HepG2 (cell line): ENCODE data around the gene ZSWIM9. TPM values are rescaled to one million over a fixed set of nuclear protein-coding genes. Genes with fewer than 3 reads are reported as not detected.

Experiments
- AKAP8 ChIP-seq: sonication (generic); formaldehyde crosslinking; IDR thresholded peaks from 2 replicates; pipeline ENCODE4 v1.5.1; 2020; ENCODE audit warnings: mild to moderate bottlenecking, missing genetic modification reagents
- DMAP1 ChIP-seq: IDR thresholded peaks from 2 replicates; pipeline ENCODE4 v1.6.1; 2016
- ETV6 ChIP-seq: sonication (generic); formaldehyde crosslinking; conservative IDR thresholded peaks from 2 replicates; pipeline ENCODE4 v1.4.0; 2020; ENCODE audit warnings: missing genetic modification reagents
- FOXO1 ChIP-seq: sonication (generic); formaldehyde crosslinking; IDR thresholded peaks from 2 replicates; pipeline ENCODE4 v1.4.0; 2020; ENCODE audit warnings: missing genetic modification reagents
- HOXA3 ChIP-seq: sonication (generic); formaldehyde crosslinking; IDR thresholded peaks from 2 replicates; pipeline ENCODE4 v1.5.0; 2020; ENCODE audit warnings: missing genetic modification reagents
- KLF12 ChIP-seq: sonication (generic); formaldehyde crosslinking; IDR thresholded peaks from 2 replicates; pipeline ENCODE4 v1.4.0; 2020; ENCODE audit warnings: missing genetic modification reagents, borderline replicate concordance
- KLF15 ChIP-seq: sonication (generic); formaldehyde crosslinking; IDR thresholded peaks from 2 replicates; pipeline ENCODE4 v1.8.1; 2023; ENCODE audit warnings: borderline replicate concordance, mild to moderate bottlenecking, inconsistent platforms, missing genetic modification reagents, mixed read lengths
- KLF16 ChIP-seq, 2 experiments: sonication (generic) in 1 of 2; formaldehyde crosslinking in 1 of 2; IDR thresholded peaks; 2 replicates each; pipeline versions ENCODE4 v1.6.1 to v1.8.0; 2016 to 2023; ENCODE audit warnings: missing genetic modification reagents in 2 of 2, missing compliant biosample characterization in 1 of 2
- MXI1 ChIP-seq: IDR thresholded peaks from 3 replicates; pipeline ENCODE4 v1.6.1; 2012; ENCODE audit warnings: low read depth, low read length, inconsistent platforms, borderline replicate concordance
- NFYB ChIP-seq: sonication (generic); formaldehyde crosslinking; IDR thresholded peaks from 2 replicates; pipeline ENCODE4 v1.4.0; 2020; ENCODE audit warnings: missing genetic modification reagents
- RFXANK ChIP-seq: IDR thresholded peaks from 2 replicates; pipeline ENCODE4 v1.6.1; 2016
- RNF2 ChIP-seq: fragments of 450-650 bp; conservative IDR thresholded peaks from 2 replicates; pipeline ENCODE4 v1.6.1; 2016; ENCODE audit warnings: low read depth
- SAP130 ChIP-seq: IDR thresholded peaks from 2 replicates; pipeline ENCODE4 v1.6.1; 2016; ENCODE audit warnings: low read depth
- SIN3B ChIP-seq: fragments of 150-350 bp; IDR thresholded peaks from 2 replicates; pipeline ENCODE4 v1.6.1; 2014; ENCODE audit warnings: low read length
- TCF7 ChIP-seq: sonication (generic); IDR thresholded peaks from 2 replicates; pipeline ENCODE4 v1.6.1; 2016; ENCODE audit warnings: antibody characterized with exemption, low read depth
- ZMAT3 ChIP-seq: sonication (generic); formaldehyde crosslinking; conservative IDR thresholded peaks from 2 replicates; pipeline ENCODE4 v1.7.0; 2021; ENCODE audit warnings: missing genetic modification reagents
- ZNF224 ChIP-seq: sonication (generic); formaldehyde crosslinking; IDR thresholded peaks from 2 replicates; pipeline ENCODE4 v1.5.0; 2020; ENCODE audit warnings: mild to moderate bottlenecking, missing genetic modification reagents
- ZSCAN20 ChIP-seq: sonication (generic); formaldehyde crosslinking; IDR thresholded peaks from 2 replicates; pipeline ENCODE4 v1.4.0; 2020; ENCODE audit warnings: missing genetic modification reagents, mild to moderate bottlenecking, borderline replicate concordance
- polyA plus RNA-seq, 8 experiments: library from polyadenylated mRNA; depleted of rRNA in 3 of 8; stranded (reverse) in 7 of 8; unstranded in 1 of 8; fragments of >200 nt; fragmentation: Illumina TruSeq in 4 of 8; extraction: Trizol in 4 of 8; gene quantifications; 2 replicates each; pipeline versions ENCODE4 v1.2.1 to v1.2.3, GENCODE V29; 2011 to 2016; ENCODE audit warnings: low read depth in 4 of 8, missing spikeins in 1 of 8, mixed read lengths in 1 of 8; ENCODE audit not compliant: insufficient read depth in 1 of 8
- total RNA-seq, 5 experiments: library from RNA; depleted of rRNA; stranded (reverse); fragments of >200 nt; fragmentation: Illumina TruSeq; extraction: Trizol; gene quantifications; 2 replicates each; pipeline ENCODE4 v1.2.3, GENCODE V29; 2016; ENCODE audit warnings: low read depth in 1 of 5
- TF ChIP-seq, protein P1 (sequence below), 2 experiments: sonication (generic) in 1 of 2; formaldehyde crosslinking in 1 of 2; IDR thresholded peaks; 2 replicates each; pipeline versions ENCODE4 v1.4.0 to v1.6.1; 2016 to 2020; ENCODE audit warnings: borderline replicate concordance in 1 of 2, low read depth in 1 of 2, mild to moderate bottlenecking in 1 of 2, missing genetic modification reagents in 1 of 2
- TF ChIP-seq, protein P2 (sequence below): sonication (generic); formaldehyde crosslinking; IDR thresholded peaks from 2 replicates; pipeline ENCODE4 v1.8.1; 2023; ENCODE audit warnings: mild to moderate bottlenecking, moderate library complexity, missing genetic modification reagents
- TF ChIP-seq, protein P3 (sequence below): IDR thresholded peaks from 2 replicates; pipeline ENCODE4 v1.6.1; 2016; ENCODE audit warnings: missing compliant biosample characterization, missing genetic modification reagents, borderline replicate concordance
- TF ChIP-seq, protein P4 (sequence below): sonication (generic); formaldehyde crosslinking; IDR thresholded peaks from 2 replicates; pipeline ENCODE4 v1.4.0; 2020; ENCODE audit warnings: missing genetic modification reagents

The ZSWIM9 gene
- total and polyA plus RNA-seq, 2 of the 13 experiments (the other 11 are each of a cell fraction or from before 2014, with no cell fraction given): 0.18 to 1.1 TPM

DNA sequence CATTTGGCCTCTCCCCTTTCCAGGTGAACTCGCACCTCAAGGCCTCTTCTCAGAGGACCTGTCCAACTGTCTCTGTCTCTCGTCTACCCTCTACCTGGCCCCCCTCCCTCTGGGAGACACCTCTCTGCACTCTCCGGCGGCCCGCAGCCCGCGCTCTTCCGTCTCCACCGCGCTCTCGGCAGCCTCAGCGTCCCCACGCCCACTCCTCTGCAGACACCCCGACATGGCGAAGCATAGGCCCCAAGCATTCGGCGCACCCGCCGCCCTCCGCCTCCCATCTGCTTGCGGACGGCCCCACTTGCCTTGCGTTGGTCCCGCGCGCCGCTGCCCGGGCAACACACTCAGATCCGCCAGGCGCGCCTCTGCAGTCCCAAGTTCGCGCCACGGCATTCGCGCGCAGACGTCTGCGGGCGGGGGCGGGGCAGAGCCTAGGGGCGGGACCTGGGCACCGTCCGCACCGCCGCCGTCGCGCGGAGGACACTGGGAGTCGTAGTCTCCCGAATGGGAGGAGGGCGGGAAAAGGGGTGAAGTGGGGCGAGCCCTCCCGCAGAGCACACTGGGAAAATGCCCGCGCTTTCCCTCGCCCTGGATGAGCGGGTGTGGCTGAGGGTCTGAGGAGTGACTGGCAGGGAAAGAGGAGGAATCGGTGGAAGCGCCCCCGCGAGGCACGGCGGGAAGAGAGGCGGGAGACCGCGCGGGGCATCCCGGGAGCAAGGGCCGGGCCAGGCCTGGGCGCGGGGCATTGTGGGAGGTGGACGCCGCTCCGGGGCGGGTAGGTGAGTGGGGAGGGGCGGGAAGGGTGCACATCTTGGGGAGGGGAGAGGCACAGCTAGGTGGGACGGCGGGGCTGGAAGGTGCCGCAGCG, at the start of gene ZSWIM9, which contains the start of gene LIG1 (continued):
- peak; percentile 69; the same call in 1 of the 2 replicates for TF ChIP-seq KLF15 (CRISPR knock-in tag)
- TF ChIP-seq, protein P1, sequence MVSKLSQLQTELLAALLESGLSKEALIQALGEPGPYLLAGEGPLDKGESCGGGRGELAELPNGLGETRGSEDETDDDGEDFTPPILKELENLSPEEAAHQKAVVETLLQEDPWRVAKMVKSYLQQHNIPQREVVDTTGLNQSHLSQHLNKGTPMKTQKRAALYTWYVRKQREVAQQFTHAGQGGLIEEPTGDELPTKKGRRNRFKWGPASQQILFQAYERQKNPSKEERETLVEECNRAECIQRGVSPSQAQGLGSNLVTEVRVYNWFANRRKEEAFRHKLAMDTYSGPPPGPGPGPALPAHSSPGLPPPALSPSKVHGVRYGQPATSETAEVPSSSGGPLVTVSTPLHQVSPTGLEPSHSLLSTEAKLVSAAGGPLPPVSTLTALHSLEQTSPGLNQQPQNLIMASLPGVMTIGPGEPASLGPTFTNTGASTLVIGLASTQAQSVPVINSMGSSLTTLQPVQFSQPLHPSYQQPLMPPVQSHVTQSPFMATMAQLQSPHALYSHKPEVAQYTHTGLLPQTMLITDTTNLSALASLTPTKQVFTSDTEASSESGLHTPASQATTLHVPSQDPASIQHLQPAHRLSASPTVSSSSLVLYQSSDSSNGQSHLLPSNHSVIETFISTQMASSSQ (IDR thresholded peaks at IDR 0.05; ENCODE audit: low read depth): no peak
- TF ChIP-seq, protein P1 (CRISPR knock-in tag; IDR thresholded peaks at IDR 0.05; ENCODE audit: borderline replicate concordance): no peak
- TF ChIP-seq, protein P2, sequence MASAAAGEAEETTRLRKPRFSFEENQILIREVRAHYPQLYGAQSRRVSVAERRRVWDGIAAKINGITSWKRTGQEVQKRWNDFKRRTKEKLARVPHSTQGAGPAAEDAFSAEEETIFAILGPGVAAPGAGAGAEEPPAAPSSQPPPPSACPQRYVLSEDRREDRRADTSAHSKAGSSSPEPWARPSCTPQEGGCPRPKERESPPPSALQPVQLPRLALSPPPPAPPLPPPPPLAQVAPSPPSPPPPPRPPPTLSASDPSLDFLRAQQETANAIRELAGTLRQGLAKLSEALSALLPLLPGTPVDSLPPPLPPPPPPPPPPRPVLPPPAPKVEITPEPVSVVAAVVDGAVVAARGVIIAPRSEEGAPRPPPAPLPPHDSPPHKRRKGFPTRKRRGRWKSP (CRISPR knock-in tag): peak; percentile 57; the same call in 1 of the 2 replicates
- TF ChIP-seq HOXA3: peak; percentile 74
- peak; percentile 59; the same call in 1 of the 3 replicates for TF ChIP-seq MXI1
- TF ChIP-seq NFYB (CRISPR knock-in tag): peak; percentile 68
- TF ChIP-seq, protein P3, sequence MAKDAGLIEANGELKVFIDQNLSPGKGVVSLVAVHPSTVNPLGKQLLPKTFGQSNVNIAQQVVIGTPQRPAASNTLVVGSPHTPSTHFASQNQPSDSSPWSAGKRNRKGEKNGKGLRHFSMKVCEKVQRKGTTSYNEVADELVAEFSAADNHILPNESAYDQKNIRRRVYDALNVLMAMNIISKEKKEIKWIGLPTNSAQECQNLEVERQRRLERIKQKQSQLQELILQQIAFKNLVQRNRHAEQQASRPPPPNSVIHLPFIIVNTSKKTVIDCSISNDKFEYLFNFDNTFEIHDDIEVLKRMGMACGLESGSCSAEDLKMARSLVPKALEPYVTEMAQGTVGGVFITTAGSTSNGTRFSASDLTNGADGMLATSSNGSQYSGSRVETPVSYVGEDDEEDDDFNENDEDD (CRISPR knock-in tag): peak; percentile 98
- TF ChIP-seq ZNF224 (CRISPR knock-in tag): peak; percentile 72; the same call in 1 of the 2 replicates
- TF ChIP-seq FOXO1 (CRISPR knock-in tag): peak; percentile 5; the same call in 1 of the 2 replicates
- TF ChIP-seq RNF2: 0 out of 2 replicates have a peak, but pooled peaks have one; percentile 16
- TF ChIP-seq SIN3B: peak; percentile 52
- TF ChIP-seq ETV6 (CRISPR knock-in tag): peak; percentile 17; the same call in 1 of the 2 replicates
- TF ChIP-seq KLF12 (CRISPR knock-in tag): peak; percentile 57; the same call in 1 of the 2 replicates
- TF ChIP-seq, protein P4, sequence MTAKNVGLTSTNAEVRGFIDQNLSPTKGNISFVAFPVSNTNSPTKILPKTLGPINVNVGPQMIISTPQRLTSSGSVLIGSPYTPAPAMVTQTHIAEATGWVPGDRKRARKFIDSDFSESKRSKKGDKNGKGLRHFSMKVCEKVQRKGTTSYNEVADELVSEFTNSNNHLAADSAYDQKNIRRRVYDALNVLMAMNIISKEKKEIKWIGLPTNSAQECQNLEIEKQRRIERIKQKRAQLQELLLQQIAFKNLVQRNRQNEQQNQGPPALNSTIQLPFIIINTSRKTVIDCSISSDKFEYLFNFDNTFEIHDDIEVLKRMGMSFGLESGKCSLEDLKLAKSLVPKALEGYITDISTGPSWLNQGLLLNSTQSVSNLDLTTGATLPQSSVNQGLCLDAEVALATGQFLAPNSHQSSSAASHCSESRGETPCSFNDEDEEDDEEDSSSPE (CRISPR knock-in tag): peak; percentile 99
- TF ChIP-seq ZMAT3 (CRISPR knock-in tag): no peak
- peak; percentile 95 for TF ChIP-seq SAP130
- TF ChIP-seq KLF16 (CRISPR knock-in tag; IDR thresholded peaks at IDR 0.05): peak in 1 of 2 experiments; percentile 84; a peak in 1 of 4 replicates
- TF ChIP-seq AKAP8 (CRISPR knock-in tag): peak; percentile 37; the same call in 1 of the 2 replicates
- TF ChIP-seq TCF7: no peak
- 0 out of 2 replicates have a peak, but pooled peaks have one; percentile 27 for TF ChIP-seq RFXANK (CRISPR knock-in tag)
- 0 out of 2 replicates have a peak, but pooled peaks have one; percentile 28 for TF ChIP-seq ZSCAN20 (CRISPR knock-in tag)
- TF ChIP-seq DMAP1 (CRISPR knock-in tag): peak; percentile 70; the same call in 1 of the 2 replicates
